DOHH2 (cell line): ENCODE measurements around the gene CEP70.

Source experiments
- H3F3A ChIP-seq: fragments of 200-600 bp; sonication (generic), shearing (Covaris generic); 2 replicates; pipeline ENCODE4 v1.6.0; 2016; ENCODE audit warnings: antibody characterized with exemption, mild to moderate bottlenecking; ENCODE audit not compliant: control insufficient read depth, insufficient read depth
- H3K27ac ChIP-seq: fragments of 200-600 bp; sonication (generic); 2 replicates; pipeline ENCODE4 v1.5.1; 2014; ENCODE audit warnings: low read depth, mild to moderate bottlenecking, low read length, moderate library complexity
- H3K27me3 ChIP-seq: fragments of 200-600 bp; sonication (generic); 2 replicates; pipeline ENCODE4 v1.6.1; 2014; ENCODE audit warnings: mild to moderate bottlenecking, low read length, mixed read lengths; ENCODE audit not compliant: control insufficient read depth
- H3K36me3 ChIP-seq: fragments of 200-600 bp; sonication (generic); 2 replicates; pipeline ENCODE4 v1.6.1; 2014; ENCODE audit warnings: mild to moderate bottlenecking, low read length, moderate library complexity, mixed read lengths; ENCODE audit not compliant: control insufficient read depth
- H3K4me1 ChIP-seq: fragments of 200-600 bp; sonication (generic); 2 replicates; pipeline ENCODE4 v1.6.1; 2014; ENCODE audit warnings: mild to moderate bottlenecking, low read length, mixed read lengths; ENCODE audit not compliant: control insufficient read depth
- H3K4me2 ChIP-seq: fragments of 200-600 bp; sonication (generic); 2 replicates; pipeline ENCODE4 v1.6.0; 2014; ENCODE audit warnings: mild to moderate bottlenecking, low read length, moderate library complexity
- H3K4me3 ChIP-seq: fragments of 200-600 bp; sonication (generic); 2 replicates; pipeline ENCODE4 v1.5.1; 2014; ENCODE audit warnings: mild to moderate bottlenecking, low read length, mixed read lengths
- H3K79me2 ChIP-seq: fragments of 200-600 bp; sonication (generic); 2 replicates; pipeline ENCODE4 v1.6.1; 2014; ENCODE audit warnings: mild to moderate bottlenecking, low read length, mixed read lengths; ENCODE audit not compliant: control insufficient read depth
- H3K9me2 ChIP-seq: fragments of 200-600 bp; sonication (generic); replicated peaks from 2 replicates; pipeline ENCODE4 v1.6.1; 2014; ENCODE audit warnings: mild to moderate bottlenecking, low read length, mixed read lengths; ENCODE audit not compliant: control insufficient read depth
- H3K9me3 ChIP-seq: fragments of 200-600 bp; sonication (generic); 2 replicates; pipeline ENCODE4 v1.6.1; 2014; ENCODE audit warnings: antibody characterized with exemption, low read length, mixed read lengths; ENCODE audit not compliant: control insufficient read depth, insufficient read depth
- H4K20me1 ChIP-seq: fragments of 200-600 bp; sonication (generic); 2 replicates; pipeline ENCODE4 v1.6.0; 2014; ENCODE audit warnings: low read depth, mild to moderate bottlenecking, antibody characterized with exemption, low read length, moderate library complexity; ENCODE audit not compliant: control insufficient read depth, insufficient read depth
- CTCF ChIP-seq: fragments of 200-600 bp; sonication (generic); IDR thresholded peaks from one replicate; pipeline ENCODE4 v1.5.1; 2014; ENCODE audit warnings: antibody characterized with exemption, mild to moderate bottlenecking, low read depth, low read length; ENCODE audit not compliant: poor library complexity, severe bottlenecking
- EZH2phosphoT487 ChIP-seq: fragments of 200-600 bp; sonication (generic); IDR thresholded peaks from 2 replicates; pipeline ENCODE4 v1.6.1; 2017; ENCODE audit warnings: borderline replicate concordance, mild to moderate bottlenecking, antibody characterized with exemption, low read length, moderate library complexity, mixed read lengths

The CEP70 gene

DNA sequence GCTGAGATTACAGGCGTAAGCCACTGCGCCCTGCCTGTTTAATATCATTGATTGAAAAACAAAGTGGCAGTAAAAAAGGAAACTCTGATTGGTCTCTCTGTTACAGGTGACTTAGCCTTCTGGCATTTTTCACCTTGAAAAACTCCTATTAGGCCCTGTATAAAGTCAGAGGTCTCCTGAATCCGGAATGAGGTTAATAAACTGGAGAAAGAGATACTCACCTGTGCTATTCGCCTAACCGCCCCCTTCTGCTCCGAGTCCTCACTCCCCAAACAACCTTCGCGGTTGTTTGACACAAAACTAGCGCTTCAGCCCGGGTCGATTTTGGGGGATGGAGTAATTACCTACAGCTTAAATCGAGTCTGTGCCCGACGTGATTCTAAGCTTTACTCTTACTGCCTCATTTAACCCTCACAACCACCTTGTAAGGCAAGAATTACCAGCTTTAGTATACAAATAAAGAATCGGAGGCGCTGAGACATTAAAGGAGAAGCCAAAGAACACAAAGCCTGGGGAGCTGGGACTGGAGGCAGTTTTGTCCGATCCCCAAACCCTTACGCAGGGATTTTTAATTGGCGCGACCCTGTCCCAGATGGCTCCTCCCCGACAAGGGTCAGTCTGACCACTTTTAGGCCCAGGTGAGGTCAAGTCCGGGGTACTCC, 441 bp downstream of the CEP70 start:
- peak overlapping the region; percentile 84 for H3K27ac ChIP-seq
- peaks cover 18% of the 10 kb centered on the region for H3K79me2 ChIP-seq
- peak overlapping the region; percentile 98 for H3K4me2 ChIP-seq
- no peaks in the 10 kb centered on the region for H4K20me1 ChIP-seq
- TF ChIP-seq EZH2phosphoT487 (no peak), CTCF (no peak)
- H3K9me3 ChIP-seq = no peaks in the 10 kb centered on the region
- peak overlapping the region; percentile 92 for H3K4me3 ChIP-seq
- H3K36me3 ChIP-seq = peaks cover 7% of the 10 kb centered on the region
- H3K27me3 ChIP-seq = no peaks in the 10 kb centered on the region
- H3F3A ChIP-seq = no peaks in the 10 kb centered on the region; the same call in 1 of the 2 replicates
- no peaks in the 10 kb centered on the region for H3K9me2 ChIP-seq
- peaks cover 38% of the 10 kb centered on the region for H3K4me1 ChIP-seq

DNA sequence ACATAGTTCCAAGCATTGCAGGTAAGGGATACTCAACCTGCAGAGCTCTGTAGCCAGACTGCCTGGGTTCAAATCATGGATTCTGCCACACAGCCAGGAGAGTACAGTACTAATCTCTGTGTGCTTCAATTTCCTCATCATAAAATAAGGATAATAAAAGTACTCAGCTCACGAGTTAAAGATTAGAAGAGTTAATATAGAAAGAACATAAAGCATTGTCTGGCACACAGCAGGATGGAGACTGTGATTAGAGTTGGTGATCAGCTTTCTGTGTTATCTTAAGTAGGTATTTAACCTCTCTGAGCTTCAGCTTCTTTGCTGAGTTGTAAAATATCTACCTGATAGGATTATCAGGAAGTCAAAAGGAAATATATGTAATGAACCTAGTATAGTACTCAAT, 2.7 kb downstream of the CEP70 start:
- Histone ChIP-seq H3K9me2 (no peaks in the 10 kb centered on the region), H3K27me3 (no peaks in the 10 kb centered on the region), H4K20me1 (no peaks in the 10 kb centered on the region), H3K36me3 (peaks cover 14% of the 10 kb centered on the region), H3K9me3 (no peaks in the 10 kb centered on the region), H3K27ac (no peak overlapping the region), H3K79me2 (peaks cover 22% of the 10 kb centered on the region), H3F3A (no peaks in the 10 kb centered on the region; the same call in 1 of the 2 replicates), H3K4me1 (peaks cover 34% of the 10 kb centered on the region), H3K4me3 (no peak overlapping the region), H3K4me2 (no peak overlapping the region)
- TF ChIP-seq CTCF = no peak
- no peak for TF ChIP-seq EZH2phosphoT487

DNA sequence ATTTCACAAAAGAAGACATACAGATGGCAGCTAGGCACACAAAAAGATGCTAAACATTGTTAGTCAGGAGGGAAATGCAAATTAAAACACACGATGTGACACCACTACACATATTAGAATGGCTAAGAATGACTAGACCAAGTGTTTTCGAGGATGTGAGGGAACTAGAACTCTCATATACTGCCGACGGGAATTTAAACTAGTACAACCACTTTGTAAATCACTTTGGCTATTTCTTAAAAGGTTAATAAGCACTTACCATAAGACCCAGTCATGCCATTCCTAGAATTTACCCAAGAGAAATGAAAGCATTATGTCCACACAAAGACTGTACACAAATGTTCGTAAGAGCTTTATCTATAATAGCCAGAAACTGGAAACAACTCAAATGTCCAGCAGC, 5.6 kb downstream of the CEP70 start:
- H4K20me1 ChIP-seq = no peaks in the 10 kb centered on the region
- H3K36me3 ChIP-seq = peaks cover 14% of the 10 kb centered on the region
- H3K4me3 ChIP-seq = no peak overlapping the region
- no peaks in the 10 kb centered on the region for H3K9me3 ChIP-seq
- no peak overlapping the region for H3K27ac ChIP-seq
- no peaks in the 10 kb centered on the region for H3K9me2 ChIP-seq
- peaks cover 14% of the 10 kb centered on the region for H3K4me1 ChIP-seq
- TF ChIP-seq CTCF (no peak), EZH2phosphoT487 (no peak)
- H3K79me2 ChIP-seq = peaks cover 17% of the 10 kb centered on the region
- no peaks in the 10 kb centered on the region; the same call in 1 of the 2 replicates for H3F3A ChIP-seq
- no peak overlapping the region for H3K4me2 ChIP-seq
- H3K27me3 ChIP-seq = no peaks in the 10 kb centered on the region
